ENCODE results near the gene CHAC1. TPM values are rescaled to one million over a fixed set of nuclear protein-coding genes. Genes with fewer than 3 reads are reported as not detected.
A peak's percentile ranks its signal among the peaks of the same experiment; 100 is the strongest.

CHAC1 gene, protein sequence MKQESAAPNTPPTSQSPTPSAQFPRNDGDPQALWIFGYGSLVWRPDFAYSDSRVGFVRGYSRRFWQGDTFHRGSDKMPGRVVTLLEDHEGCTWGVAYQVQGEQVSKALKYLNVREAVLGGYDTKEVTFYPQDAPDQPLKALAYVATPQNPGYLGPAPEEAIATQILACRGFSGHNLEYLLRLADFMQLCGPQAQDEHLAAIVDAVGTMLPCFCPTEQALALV
- total RNA-seq (33.1 and 62.6 TPM in 2 replicates), polyA plus RNA-seq (7.5 and 14.8 TPM in 2 replicates), polyA minus RNA-seq (ENCODE audit: low replicate concordance) (7.5 and 16.7 TPM in 2 replicates)
- polyA plus RNA-seq (2012), result 8.3 and 18.5 TPM in 2 replicates

DNA sequence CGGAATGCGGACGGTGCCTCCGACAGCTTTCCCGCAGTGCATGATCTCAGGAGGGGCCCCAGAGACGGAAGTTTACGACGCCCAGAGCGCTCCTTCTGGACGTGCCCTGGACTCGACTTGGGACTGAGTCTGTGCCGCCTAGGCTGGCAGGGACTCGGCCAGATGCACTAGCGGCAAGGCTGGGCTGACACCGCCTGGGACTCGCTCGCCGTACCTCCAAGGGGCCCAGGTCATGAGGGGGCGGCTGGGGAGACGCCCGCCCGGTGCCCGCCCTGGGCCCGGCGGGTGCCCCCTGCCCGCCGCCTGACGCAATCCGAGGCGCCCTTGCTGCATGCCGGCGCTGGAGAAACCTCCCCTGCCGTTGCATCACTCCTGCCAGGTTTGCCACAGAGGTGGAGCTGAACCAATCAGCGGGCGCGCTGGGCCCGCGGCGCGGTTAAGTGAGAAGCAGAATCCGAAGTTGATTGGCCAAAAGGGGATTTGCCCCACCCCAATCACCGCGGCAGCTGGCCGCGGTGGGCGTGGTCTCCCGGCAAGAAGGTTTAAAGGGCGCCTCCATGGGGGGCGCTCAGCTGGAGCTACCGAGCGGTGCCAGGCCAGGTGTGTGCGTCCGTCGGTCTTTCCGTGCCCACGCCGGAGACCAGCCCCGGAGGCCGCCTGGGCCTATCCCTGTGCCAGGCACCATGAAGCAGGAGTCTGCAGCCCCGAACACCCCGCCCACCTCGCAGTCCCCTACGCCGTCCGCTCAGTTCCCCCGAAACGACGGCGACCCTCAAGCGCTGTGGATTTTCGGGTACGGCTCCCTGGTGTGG lies at the start of gene CHAC1:
TSS of gene CHAC1 (plus strand) at position 571 of the 812 bp plus-strand sequence. CDS start at position 684, 113 bp downstream.
- Histone ChIP-seq H3K4me2 (ENCODE audit: extremely low read depth, insufficient read depth, low read length) (peak within 1 kb of the TSS; percentile 91), H3K27me3 (ENCODE audit: control insufficient read depth, insufficient read depth, low read length) (no peaks in the 10 kb centered on the region), H3K4me1 (ENCODE audit: control insufficient read depth, extremely low read depth, insufficient read depth, low read length) (peaks cover 2% of the 10 kb centered on the region), H3K4me3 (replicated peaks in 1 of 4; ENCODE audit: control extremely low read depth in 1 of 4, insufficient read depth in 1 of 4, low read depth in 3 of 4, low read length in 4 of 4) (peak within 1 kb of the TSS; percentile 56 to 92 (median 70)), H3K27ac (ENCODE audit: insufficient read depth, low read length) (peak within 1 kb of the TSS; percentile 87), H4K20me1 (ENCODE audit: control insufficient read depth, extremely low read depth, insufficient read depth, low read length) (no peaks in the 10 kb centered on the region), H3K9me3 (ENCODE audit: control insufficient read depth, insufficient read depth, low read depth, low read length) (no peaks in the 10 kb centered on the region), H3K36me3 (ENCODE audit: control insufficient read depth, insufficient read depth, low read length) (peaks cover 2% of the 10 kb centered on the region), H3K9ac (ENCODE audit: insufficient read depth, low read length) (peak within 1 kb of the TSS; percentile 74), H2AFZ (ENCODE audit: low read length) (peak within 1 kb of the TSS; percentile 93), H3K79me2 (ENCODE audit: control insufficient read depth, insufficient read depth, low read length) (no peaks in the 10 kb centered on the region)
- TF ChIP-seq, protein P1, sequence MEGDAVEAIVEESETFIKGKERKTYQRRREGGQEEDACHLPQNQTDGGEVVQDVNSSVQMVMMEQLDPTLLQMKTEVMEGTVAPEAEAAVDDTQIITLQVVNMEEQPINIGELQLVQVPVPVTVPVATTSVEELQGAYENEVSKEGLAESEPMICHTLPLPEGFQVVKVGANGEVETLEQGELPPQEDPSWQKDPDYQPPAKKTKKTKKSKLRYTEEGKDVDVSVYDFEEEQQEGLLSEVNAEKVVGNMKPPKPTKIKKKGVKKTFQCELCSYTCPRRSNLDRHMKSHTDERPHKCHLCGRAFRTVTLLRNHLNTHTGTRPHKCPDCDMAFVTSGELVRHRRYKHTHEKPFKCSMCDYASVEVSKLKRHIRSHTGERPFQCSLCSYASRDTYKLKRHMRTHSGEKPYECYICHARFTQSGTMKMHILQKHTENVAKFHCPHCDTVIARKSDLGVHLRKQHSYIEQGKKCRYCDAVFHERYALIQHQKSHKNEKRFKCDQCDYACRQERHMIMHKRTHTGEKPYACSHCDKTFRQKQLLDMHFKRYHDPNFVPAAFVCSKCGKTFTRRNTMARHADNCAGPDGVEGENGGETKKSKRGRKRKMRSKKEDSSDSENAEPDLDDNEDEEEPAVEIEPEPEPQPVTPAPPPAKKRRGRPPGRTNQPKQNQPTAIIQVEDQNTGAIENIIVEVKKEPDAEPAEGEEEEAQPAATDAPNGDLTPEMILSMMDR (conservative IDR thresholded peaks at IDR 0.05 in 1 of 2, IDR thresholded peaks at IDR 0.05 in 1 of 2; ENCODE audit: low read depth in 1 of 2, low read length in 2 of 2), result no peak
- TF ChIP-seq EZH2 (IDR thresholded peaks at IDR 0.05; ENCODE audit: low read length, missing control alignments), result no peak
- DNase-seq (ENCODE audit: low read depth in 2 of 2), result peak; percentile 95 to 97

DNA sequence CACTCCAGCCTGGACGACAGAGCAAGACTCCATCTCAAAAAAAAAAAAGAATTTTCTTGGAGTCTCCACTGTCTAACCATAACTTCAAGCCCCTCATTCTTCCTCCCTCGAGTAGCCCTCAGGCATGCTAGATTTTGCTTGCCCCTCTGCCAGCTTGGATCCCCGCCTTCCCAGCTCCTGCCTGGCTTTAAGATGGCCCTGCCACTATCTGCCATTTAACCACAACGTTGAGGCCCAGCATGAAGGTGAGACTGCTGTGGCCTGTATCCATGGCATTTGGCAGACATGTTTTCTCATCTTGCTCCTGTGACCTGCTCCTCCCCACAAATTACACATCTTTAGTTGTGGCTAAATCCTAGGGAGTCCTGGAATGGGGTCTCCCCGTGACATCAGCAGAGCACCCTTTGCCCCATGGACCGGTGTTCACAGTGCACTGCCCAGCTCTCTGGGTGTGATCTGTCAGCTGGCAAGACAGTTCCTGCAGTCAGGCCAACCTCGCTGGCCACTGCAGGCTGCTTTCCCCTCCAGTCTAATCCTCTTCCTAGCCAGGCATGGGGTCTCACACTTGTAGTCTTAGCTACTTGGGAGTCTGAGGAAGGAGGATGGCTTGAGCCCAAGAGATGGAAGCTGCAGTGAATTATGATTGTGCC lies 48.6 kb upstream of the CHAC1 start:
- H3K27me3 ChIP-seq (ENCODE audit: control insufficient read depth, insufficient read depth, low read length), result no peaks in the 10 kb centered on the region
- H3K36me3 ChIP-seq (ENCODE audit: control insufficient read depth, insufficient read depth, low read length), result peaks cover 31% of the 10 kb centered on the region
- H3K4me3 ChIP-seq (replicated peaks in 1 of 4; ENCODE audit: control extremely low read depth in 1 of 4, insufficient read depth in 1 of 4, low read depth in 3 of 4, low read length in 4 of 4), result no peak overlapping the region
- H3K27ac ChIP-seq (ENCODE audit: insufficient read depth, low read length), result no peak overlapping the region
- no peak for TF ChIP-seq EZH2 (IDR thresholded peaks at IDR 0.05; ENCODE audit: low read length, missing control alignments)
- TF ChIP-seq, protein P1 (conservative IDR thresholded peaks at IDR 0.05 in 1 of 2, IDR thresholded peaks at IDR 0.05 in 1 of 2; ENCODE audit: low read depth in 1 of 2, low read length in 2 of 2), result no peak
- H3K79me2 ChIP-seq (ENCODE audit: control insufficient read depth, insufficient read depth, low read length), result peaks cover 10% of the 10 kb centered on the region
- no peak overlapping the region for H3K9ac ChIP-seq (ENCODE audit: insufficient read depth, low read length)
- no peak for DNase-seq (ENCODE audit: low read depth in 2 of 2)
- H3K4me2 ChIP-seq (ENCODE audit: extremely low read depth, insufficient read depth, low read length), result no peak overlapping the region
- H4K20me1 ChIP-seq (ENCODE audit: control insufficient read depth, extremely low read depth, insufficient read depth, low read length), result no peaks in the 10 kb centered on the region
- H3K9me3 ChIP-seq (ENCODE audit: control insufficient read depth, insufficient read depth, low read depth, low read length), result no peaks in the 10 kb centered on the region
- H3K4me1 ChIP-seq (ENCODE audit: control insufficient read depth, extremely low read depth, insufficient read depth, low read length), result peaks cover 24% of the 10 kb centered on the region
- no peak overlapping the region for H2AFZ ChIP-seq (ENCODE audit: low read length)

All from fibroblast of lung (primary cell).